Gastrocnemius medialis (tissue), 4 donors: Measurements from ENCODE around the gene BCL2.

ENCODE experiments used
- CTCF ChIP-seq, 5 experiments: fragments of 450-650 bp in 3 of 5; fragments of 200-600 bp in 2 of 5; sonication (generic) in 2 of 5; IDR thresholded peaks in 4 of 5; conservative IDR thresholded peaks in 1 of 5; 1 replicate in 4 of 5; 2 replicates in 1 of 5; pipeline ENCODE4 v1.5.1; 2016 to 2019; ENCODE audit warnings: antibody characterized with exemption in 5 of 5, mild to moderate bottlenecking in 3 of 5, moderate library complexity in 3 of 5
- POLR2A ChIP-seq, 2 donors: fragments of 450-650 bp; IDR thresholded peaks; one replicate each; pipeline ENCODE4 v1.6.1; 2017; ENCODE audit warnings: antibody characterized with exemption in 2 of 2, mild to moderate bottlenecking in 2 of 2, moderate library complexity in 2 of 2

- TF ChIP-seq CTCF (IDR thresholded peaks at IDR 0.05 in 4 of 5, conservative IDR thresholded peaks at IDR 0.05 in 1 of 5): no peak
- no peak for TF ChIP-seq POLR2A (IDR thresholded peaks at IDR 0.05)
These were observed 173.6 kb downstream of the BCL2 start for GRCh38 chr18:63145851-63146555.
